ENCODE measurements around the gene RSRC1.

The RSRC1 gene

GRCh38 chr3:158419820-158420653, 310.1 kb downstream of the RSRC1 start:
- TF ChIP-seq ZBTB7A (IDR thresholded peaks at IDR 0.05; ENCODE audit: low read depth) (no peak), YY1 (IDR thresholded peaks at IDR 0.05; ENCODE audit: low read depth) (no peak), NFIC (IDR thresholded peaks at IDR 0.05) (no peak), USF1 (IDR thresholded peaks at IDR 0.05) (no peak), CREB1 (IDR thresholded peaks at IDR 0.05; ENCODE audit: low read depth) (no peak), TCF12 (IDR thresholded peaks at IDR 0.05; ENCODE audit: low read depth) (no peak), TAF1 (IDR thresholded peaks at IDR 0.05; ENCODE audit: low read depth) (no peak), CEBPB (IDR thresholded peaks at IDR 0.05) (no peak), RAD21 (IDR thresholded peaks at IDR 0.05; ENCODE audit: low read depth) (no peak)

GRCh38 chr3:158420654-158421396, 310.9 kb downstream of the RSRC1 start:
- TF ChIP-seq EGR1 (IDR thresholded peaks at IDR 0.05) (no peak), TEAD4 (IDR thresholded peaks at IDR 0.05) (no peak), EP300 (IDR thresholded peaks at IDR 0.05; ENCODE audit: borderline replicate concordance) (no peak), TCF12 (IDR thresholded peaks at IDR 0.05; ENCODE audit: low read depth) (no peak), ZBTB7A (IDR thresholded peaks at IDR 0.05; ENCODE audit: low read depth) (no peak)

GRCh38 chr3:158430448-158430847, 320.6 kb downstream of the RSRC1 start:
- no peak for TF ChIP-seq NFIC (IDR thresholded peaks at IDR 0.05)
- no peak for TF ChIP-seq EP300 (IDR thresholded peaks at IDR 0.05; ENCODE audit: borderline replicate concordance)
- no peak for TF ChIP-seq EGR1 (IDR thresholded peaks at IDR 0.05)

- TF ChIP-seq TEAD4 (IDR thresholded peaks at IDR 0.05), result no peak
Measured at GRCh38 chr3:158430968-158431367, 321.1 kb downstream of the RSRC1 start.

- TF ChIP-seq REST (IDR thresholded peaks at IDR 0.05; ENCODE audit: low read depth) (no peak), TCF12 (IDR thresholded peaks at IDR 0.05; ENCODE audit: low read depth) (no peak), EGR1 (IDR thresholded peaks at IDR 0.05) (no peak), TAF1 (IDR thresholded peaks at IDR 0.05; ENCODE audit: low read depth) (no peak), FOXM1 (IDR thresholded peaks at IDR 0.05; ENCODE audit: borderline replicate concordance, low read depth) (no peak), NFIC (IDR thresholded peaks at IDR 0.05) (no peak), USF1 (IDR thresholded peaks at IDR 0.05) (no peak), CREB1 (IDR thresholded peaks at IDR 0.05; ENCODE audit: low read depth) (no peak), MAX (IDR thresholded peaks at IDR 0.05) (no peak), EP300 (IDR thresholded peaks at IDR 0.05; ENCODE audit: borderline replicate concordance) (no peak), CEBPB (IDR thresholded peaks at IDR 0.05) (no peak), RAD21 (IDR thresholded peaks at IDR 0.05; ENCODE audit: low read depth) (no peak)
Measured at GRCh38 chr3:158431829-158432228, 321.9 kb downstream of the RSRC1 start.

- TF ChIP-seq TCF12 (IDR thresholded peaks at IDR 0.05; ENCODE audit: low read depth), result no peak
- 0 out of 2 replicates have a peak, but pooled peaks have one; percentile 36 for TF ChIP-seq TEAD4 (IDR thresholded peaks at IDR 0.05)
- peak; percentile 84 for TF ChIP-seq RAD21 (IDR thresholded peaks at IDR 0.05; ENCODE audit: low read depth)
Measured at GRCh38 chr3:158434412-158435038, 324.6 kb downstream of the RSRC1 start.

- TF ChIP-seq FOXM1 (IDR thresholded peaks at IDR 0.05; ENCODE audit: borderline replicate concordance, low read depth), result no peak
Measured at GRCh38 chr3:158443632-158444031, 333.7 kb downstream of the RSRC1 start.

GRCh38 chr3:158447408-158447807, 337.5 kb downstream of the RSRC1 start:
- TF ChIP-seq USF1 (IDR thresholded peaks at IDR 0.05), result no peak
- TF ChIP-seq MAX (IDR thresholded peaks at IDR 0.05), result no peak
- TF ChIP-seq EGR1 (IDR thresholded peaks at IDR 0.05), result no peak
- TF ChIP-seq CEBPB (IDR thresholded peaks at IDR 0.05), result no peak
- TF ChIP-seq NFIC (IDR thresholded peaks at IDR 0.05), result no peak
- TF ChIP-seq RAD21 (IDR thresholded peaks at IDR 0.05; ENCODE audit: low read depth), result no peak
- no peak for TF ChIP-seq REST (IDR thresholded peaks at IDR 0.05; ENCODE audit: low read depth)
- TF ChIP-seq ZBTB7A (IDR thresholded peaks at IDR 0.05; ENCODE audit: low read depth), result no peak
- TF ChIP-seq TAF1 (IDR thresholded peaks at IDR 0.05; ENCODE audit: low read depth), result no peak
- no peak for TF ChIP-seq EP300 (IDR thresholded peaks at IDR 0.05; ENCODE audit: borderline replicate concordance)
- TF ChIP-seq TCF12 (IDR thresholded peaks at IDR 0.05; ENCODE audit: low read depth), result no peak
- TF ChIP-seq CREB1 (IDR thresholded peaks at IDR 0.05; ENCODE audit: low read depth), result no peak

All from Ishikawa (cell line).